Hepatocyte (in vitro differentiated cells): ENCODE measurements around the gene PPP1R12A.

Experiments used
- EZH2 ChIP-seq: fragments of 200-600 bp; sonication (generic); IDR thresholded peaks from 2 replicates; pipeline ENCODE4 v1.6.1; 2016; ENCODE audit warnings: antibody characterized with exemption, mild to moderate bottlenecking, borderline replicate concordance
- EZH2phosphoT487 ChIP-seq: fragments of 200-600 bp; sonication (generic); IDR thresholded peaks from one replicate; pipeline ENCODE4 v1.6.1; 2018; ENCODE audit warnings: antibody characterized with exemption, mild to moderate bottlenecking, low read depth, moderate library complexity; ENCODE audit not compliant: unreplicated experiment, severe bottlenecking
- TF ChIP-seq, protein P1 (sequence below): fragments of 200-600 bp; sonication (generic); IDR thresholded peaks from 2 replicates; pipeline ENCODE4 v1.5.1; 2016; ENCODE audit warnings: antibody characterized with exemption, mild to moderate bottlenecking; ENCODE audit not compliant: poor library complexity

DNA sequence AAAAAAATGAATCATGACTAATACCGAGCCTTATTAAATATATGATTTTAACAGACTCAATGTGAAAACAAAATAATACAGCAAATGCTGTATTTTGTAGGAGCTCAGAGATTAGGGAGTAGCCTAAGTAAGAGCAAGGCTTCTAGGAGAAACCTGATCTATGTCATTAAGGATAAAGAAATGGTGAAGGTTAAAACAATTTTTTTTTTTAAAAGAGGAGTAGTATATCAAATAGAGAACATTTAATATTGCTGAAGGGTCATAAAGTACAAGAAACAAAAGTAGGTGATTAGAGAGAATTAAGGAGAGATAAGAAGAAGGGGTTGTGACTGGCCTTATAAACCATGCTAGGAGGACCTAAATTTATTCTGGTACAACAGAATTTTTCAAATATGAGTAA, 39.1 kb downstream of the PPP1R12A start:
- TF ChIP-seq, protein P1, sequence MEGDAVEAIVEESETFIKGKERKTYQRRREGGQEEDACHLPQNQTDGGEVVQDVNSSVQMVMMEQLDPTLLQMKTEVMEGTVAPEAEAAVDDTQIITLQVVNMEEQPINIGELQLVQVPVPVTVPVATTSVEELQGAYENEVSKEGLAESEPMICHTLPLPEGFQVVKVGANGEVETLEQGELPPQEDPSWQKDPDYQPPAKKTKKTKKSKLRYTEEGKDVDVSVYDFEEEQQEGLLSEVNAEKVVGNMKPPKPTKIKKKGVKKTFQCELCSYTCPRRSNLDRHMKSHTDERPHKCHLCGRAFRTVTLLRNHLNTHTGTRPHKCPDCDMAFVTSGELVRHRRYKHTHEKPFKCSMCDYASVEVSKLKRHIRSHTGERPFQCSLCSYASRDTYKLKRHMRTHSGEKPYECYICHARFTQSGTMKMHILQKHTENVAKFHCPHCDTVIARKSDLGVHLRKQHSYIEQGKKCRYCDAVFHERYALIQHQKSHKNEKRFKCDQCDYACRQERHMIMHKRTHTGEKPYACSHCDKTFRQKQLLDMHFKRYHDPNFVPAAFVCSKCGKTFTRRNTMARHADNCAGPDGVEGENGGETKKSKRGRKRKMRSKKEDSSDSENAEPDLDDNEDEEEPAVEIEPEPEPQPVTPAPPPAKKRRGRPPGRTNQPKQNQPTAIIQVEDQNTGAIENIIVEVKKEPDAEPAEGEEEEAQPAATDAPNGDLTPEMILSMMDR, result no peak
- TF ChIP-seq EZH2 (no peak), EZH2phosphoT487 (no peak)
